ENCODE results near the gene JRKL.
A peak's percentile ranks its signal among the peaks of the same experiment; 100 is the strongest.
"Not testable (repeated sequence)": the region's sequence is repeated elsewhere in the genome, so short reads cannot be mapped to it uniquely, and the experiment has no call there.

The JRKL gene

GRCh38 chr11:96384156-96384555 lies 5.7 kb upstream of the JRKL start:
- Mint-ChIP-seq H3K27ac (no peak overlapping the region), H3K9me3 (no peaks in the 10 kb centered on the region), H3K36me3 (peaks cover 36% of the 10 kb centered on the region), H3K4me3 (no peak overlapping the region), H3K4me1 (peaks cover 34% of the 10 kb centered on the region), H3K27me3 (no peaks in the 10 kb centered on the region)
- no peak for ATAC-seq

- Mint-ChIP-seq H3K27me3 (no peaks in the 10 kb centered on the region), H3K4me3 (no peak overlapping the region), H3K27ac (no peak overlapping the region), H3K9me3 (no peaks in the 10 kb centered on the region), H3K36me3 (peaks cover 29% of the 10 kb centered on the region), H3K4me1 (peaks cover 30% of the 10 kb centered on the region)
- ATAC-seq, result no peak
These were observed 4.6 kb upstream of the JRKL start for GRCh38 chr11:96385187-96385586.

GRCh38 chr11:96388891-96389719 lies 708 bp upstream of the JRKL start:
- Mint-ChIP-seq H3K4me3 (peak overlapping the region; percentile 94), H3K9me3 (no peaks in the 10 kb centered on the region), H3K27me3 (no peaks in the 10 kb centered on the region), H3K4me1 (peaks cover 47% of the 10 kb centered on the region), H3K27ac (peak overlapping the region; percentile 86), H3K36me3 (peaks cover 26% of the 10 kb centered on the region)
- peak; percentile 75 for ATAC-seq

GRCh38 chr11:96390488-96390792 lies 627 bp downstream of the JRKL start:
- no peak for ATAC-seq
- no peaks in the 10 kb centered on the region for H3K27me3 Mint-ChIP-seq
- peaks cover 42% of the 10 kb centered on the region for H3K4me1 Mint-ChIP-seq
- peaks cover 15% of the 10 kb centered on the region for H3K36me3 Mint-ChIP-seq
- H3K27ac Mint-ChIP-seq, result peak overlapping the region; percentile 86
- H3K9me3 Mint-ChIP-seq, result no peaks in the 10 kb centered on the region
- H3K4me3 Mint-ChIP-seq, result peak overlapping the region; percentile 94

- Mint-ChIP-seq H3K4me3 (no peak overlapping the region), H3K27me3 (no peaks in the 10 kb centered on the region), H3K9me3 (no peaks in the 10 kb centered on the region), H3K36me3 (peaks cover 15% of the 10 kb centered on the region), H3K27ac (no peak overlapping the region), H3K4me1 (peaks cover 41% of the 10 kb centered on the region)
- ATAC-seq, result no peak
These were observed 2.0 kb downstream of the JRKL start for GRCh38 chr11:96391698-96392307.

GRCh38 chr11:96393753-96394348 lies 4.0 kb downstream of the JRKL start:
- H3K4me1 Mint-ChIP-seq, result peaks cover 23% of the 10 kb centered on the region

GRCh38 chr11:96394773-96395172 lies 5.0 kb downstream of the JRKL start:
- peaks cover 19% of the 10 kb centered on the region for H3K4me1 Mint-ChIP-seq
- no peak overlapping the region for H3K4me3 Mint-ChIP-seq
- no peak overlapping the region for H3K27ac Mint-ChIP-seq
- ATAC-seq, result no peak
- peaks cover 15% of the 10 kb centered on the region for H3K36me3 Mint-ChIP-seq
- no peaks in the 10 kb centered on the region for H3K27me3 Mint-ChIP-seq
- no peaks in the 10 kb centered on the region for H3K9me3 Mint-ChIP-seq

More at GRCh38 chr11:96393753-96394348, 4.0 kb downstream of the JRKL start:
- ATAC-seq, result no peak
- Mint-ChIP-seq H3K9me3 (no peaks in the 10 kb centered on the region), H3K4me3 (no peak overlapping the region), H3K36me3 (peaks cover 15% of the 10 kb centered on the region), H3K27me3 (no peaks in the 10 kb centered on the region), H3K27ac (no peak overlapping the region)

GRCh38 chr11:96396637-96397036 lies 6.8 kb downstream of the JRKL start:
- Mint-ChIP-seq H3K4me1 (peaks cover 4% of the 10 kb centered on the region), H3K27ac (no peak overlapping the region)

GRCh38 chr11:96397863-96398262 lies 8.1 kb downstream of the JRKL start:
- Mint-ChIP-seq H3K4me1 (no peaks in the 10 kb centered on the region), H3K36me3 (no peaks in the 10 kb centered on the region), H3K9me3 (no peaks in the 10 kb centered on the region), H3K4me3 (no peak overlapping the region), H3K27ac (no peak overlapping the region), H3K27me3 (no peaks in the 10 kb centered on the region)
- no peak for ATAC-seq

More at GRCh38 chr11:96396637-96397036, 6.8 kb downstream of the JRKL start:
- ATAC-seq, result no peak
- Mint-ChIP-seq H3K9me3 (no peaks in the 10 kb centered on the region), H3K36me3 (peaks cover 3% of the 10 kb centered on the region), H3K27me3 (no peaks in the 10 kb centered on the region), H3K4me3 (no peak overlapping the region)

GRCh38 chr11:96400697-96401096 lies 10.9 kb downstream of the JRKL start:
- no peak overlapping the region for H3K4me3 Mint-ChIP-seq
- H3K27me3 Mint-ChIP-seq, result no peaks in the 10 kb centered on the region
- H3K27ac Mint-ChIP-seq, result no peak overlapping the region
- H3K9me3 Mint-ChIP-seq, result no peaks in the 10 kb centered on the region
- H3K4me1 Mint-ChIP-seq, result no peaks in the 10 kb centered on the region
- no peaks in the 10 kb centered on the region for H3K36me3 Mint-ChIP-seq
- no peak for ATAC-seq

- Mint-ChIP-seq H3K4me3 (peak overlapping the region; percentile 34), H3K27me3 (peaks cover 19% of the 10 kb centered on the region)
- not testable (repeated sequence) for H3K4me1 Mint-ChIP-seq, H3K9me3 Mint-ChIP-seq, ATAC-seq, H3K36me3 Mint-ChIP-seq, H3K27ac Mint-ChIP-seq
These were observed 21.6 kb downstream of the JRKL start for GRCh38 chr11:96411412-96411811.

GRCh38 chr11:96412761-96413381 lies 23.1 kb downstream of the JRKL start:
- Mint-ChIP-seq H3K36me3 (no peaks in the 10 kb centered on the region), H3K27me3 (peaks cover 32% of the 10 kb centered on the region), H3K4me1 (no peaks in the 10 kb centered on the region), H3K4me3 (no peak overlapping the region), H3K27ac (no peak overlapping the region), H3K9me3 (no peaks in the 10 kb centered on the region)
- no peak for ATAC-seq

GRCh38 chr11:96413408-96413807 lies 23.6 kb downstream of the JRKL start:
- Mint-ChIP-seq H3K27me3 (peaks cover 34% of the 10 kb centered on the region), H3K36me3 (no peaks in the 10 kb centered on the region), H3K4me1 (no peaks in the 10 kb centered on the region), H3K27ac (no peak overlapping the region), H3K4me3 (no peak overlapping the region), H3K9me3 (no peaks in the 10 kb centered on the region)
- no peak for ATAC-seq

GRCh38 chr11:96424693-96425092 lies 34.9 kb downstream of the JRKL start:
- ATAC-seq, result no peak
- Mint-ChIP-seq H3K4me1 (peaks cover 4% of the 10 kb centered on the region), H3K9me3 (no peaks in the 10 kb centered on the region), H3K27ac (no peak overlapping the region), H3K36me3 (no peaks in the 10 kb centered on the region), H3K4me3 (no peak overlapping the region), H3K27me3 (peaks cover 47% of the 10 kb centered on the region)

- Mint-ChIP-seq H3K27me3 (peaks cover 35% of the 10 kb centered on the region), H3K36me3 (no peaks in the 10 kb centered on the region), H3K9me3 (peaks cover 6% of the 10 kb centered on the region), H3K27ac (no peak overlapping the region), H3K4me1 (peaks cover 4% of the 10 kb centered on the region), H3K4me3 (no peak overlapping the region)
- ATAC-seq, result no peak
These were observed 40.9 kb downstream of the JRKL start for GRCh38 chr11:96430668-96431067.
